H1 (cell line): ENCODE results near the gene CD247.

Experiments used
- CEBPB ChIP-seq: IDR thresholded peaks from 2 replicates; pipeline ENCODE4 v1.6.1; 2012; ENCODE audit warnings: low read depth, low read length
- CHD1 ChIP-seq: IDR thresholded peaks from 2 replicates; pipeline ENCODE4 v1.6.1; 2012; ENCODE audit warnings: low read depth, low read length, improper control_type of control experiment
- EZH2 ChIP-seq: fragments of 200-600 bp; sonication (generic); IDR thresholded peaks from 2 replicates; pipeline ENCODE4 v1.7.1; 2012; ENCODE audit warnings: low read depth, mild to moderate bottlenecking, moderate library complexity, low read length, inconsistent platforms; ENCODE audit not compliant: severe bottlenecking
- NRF1 ChIP-seq: IDR thresholded peaks from 2 replicates; pipeline ENCODE4 v1.6.1; 2011; ENCODE audit warnings: mild to moderate bottlenecking, low read depth, low read length, improper control_type of control experiment
- POLR2A ChIP-seq, 2 experiments: IDR thresholded peaks; 1 replicate in 1 of 2; 2 replicates in 1 of 2; pipeline ENCODE4 v1.6.1; 2011; ENCODE audit warnings: low read depth in 2 of 2, low read length in 2 of 2, mild to moderate bottlenecking in 2 of 2; ENCODE audit errors: control extremely low read depth in 1 of 2
- RFX5 ChIP-seq: IDR thresholded peaks from 2 replicates; pipeline ENCODE4 v1.6.1; 2011; ENCODE audit warnings: low read depth, low read length, improper control_type of control experiment, borderline replicate concordance
- RNF2 ChIP-seq: fragments of 200-900, 300-1000 bp; sonication (generic); IDR thresholded peaks from 2 replicates; pipeline ENCODE4 v1.7.1; 2016; ENCODE audit warnings: borderline replicate concordance, low read depth, mild to moderate bottlenecking, antibody characterized with exemption, low read length; ENCODE audit not compliant: poor library complexity, severe bottlenecking; ENCODE audit errors: missing control alignments
- TAF1 ChIP-seq: IDR thresholded peaks from 2 replicates; pipeline ENCODE4 v1.6.1; 2011; ENCODE audit warnings: mild to moderate bottlenecking, low read depth, low read length
- TAF7 ChIP-seq: optimal IDR thresholded peaks from 2 replicates; pipeline ENCODE3; 2011; ENCODE audit warnings: low read depth, mild to moderate bottlenecking, inconsistent platforms, low read length, moderate library complexity, borderline replicate concordance
- TBP ChIP-seq: IDR thresholded peaks from 2 replicates; pipeline ENCODE4 v1.6.1; 2011; ENCODE audit warnings: low read depth, low read length, improper control_type of control experiment
- TCF12 ChIP-seq: IDR thresholded peaks from 2 replicates; pipeline ENCODE4 v1.6.1; 2011; ENCODE audit warnings: low read depth, mild to moderate bottlenecking, low read length
- YY1 ChIP-seq: IDR thresholded peaks from 2 replicates; pipeline ENCODE4 v1.6.1; 2011; ENCODE audit warnings: low read depth, mild to moderate bottlenecking, low read length
- TF ChIP-seq, protein P1 (sequence below), 3 experiments: IDR thresholded peaks; 1 replicate in 2 of 3; 2 replicates in 1 of 3; pipeline versions ENCODE4 v1.5.1 to v1.6.1; 2011; ENCODE audit warnings: low read length in 3 of 3, mild to moderate bottlenecking in 3 of 3, inconsistent platforms in 2 of 3, low read depth in 1 of 3, moderate library complexity in 1 of 3; ENCODE audit not compliant: insufficient read depth in 1 of 3; ENCODE audit errors: control extremely low read depth in 1 of 3

DNA sequence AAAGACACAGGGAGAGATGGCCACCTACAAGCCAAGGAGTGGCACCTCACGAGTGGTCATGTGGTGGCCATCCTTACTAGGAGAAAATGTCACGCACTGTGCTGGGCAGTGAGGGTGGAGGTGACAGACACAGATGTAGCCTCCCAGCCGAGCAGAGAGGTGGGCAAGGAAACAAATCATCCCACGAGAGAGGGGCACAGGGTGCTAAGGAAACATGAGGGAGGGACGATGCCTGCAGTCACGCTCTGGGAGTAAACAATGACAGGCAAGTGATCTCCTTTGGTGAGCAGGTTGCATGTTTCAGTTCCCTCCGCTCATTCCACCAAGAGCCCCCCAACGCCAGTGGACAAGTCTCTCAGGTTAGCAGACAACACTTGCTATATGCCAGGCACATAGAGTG lies 65.8 kb downstream of the CD247 start:
- TF ChIP-seq TAF1 (no peak), POLR2A (IDR thresholded peaks at IDR 0.05; ENCODE audit: control extremely low read depth in 1 of 2, low read depth in 2 of 2, low read length in 2 of 2) (no peak), RFX5 (no peak), YY1 (no peak), TCF12 (no peak), RNF2 (no peak), CEBPB (no peak), TAF7 (no peak), TBP (no peak), CHD1 (no peak), NRF1 (no peak), EZH2 (no peak)
- TF ChIP-seq, protein P1, sequence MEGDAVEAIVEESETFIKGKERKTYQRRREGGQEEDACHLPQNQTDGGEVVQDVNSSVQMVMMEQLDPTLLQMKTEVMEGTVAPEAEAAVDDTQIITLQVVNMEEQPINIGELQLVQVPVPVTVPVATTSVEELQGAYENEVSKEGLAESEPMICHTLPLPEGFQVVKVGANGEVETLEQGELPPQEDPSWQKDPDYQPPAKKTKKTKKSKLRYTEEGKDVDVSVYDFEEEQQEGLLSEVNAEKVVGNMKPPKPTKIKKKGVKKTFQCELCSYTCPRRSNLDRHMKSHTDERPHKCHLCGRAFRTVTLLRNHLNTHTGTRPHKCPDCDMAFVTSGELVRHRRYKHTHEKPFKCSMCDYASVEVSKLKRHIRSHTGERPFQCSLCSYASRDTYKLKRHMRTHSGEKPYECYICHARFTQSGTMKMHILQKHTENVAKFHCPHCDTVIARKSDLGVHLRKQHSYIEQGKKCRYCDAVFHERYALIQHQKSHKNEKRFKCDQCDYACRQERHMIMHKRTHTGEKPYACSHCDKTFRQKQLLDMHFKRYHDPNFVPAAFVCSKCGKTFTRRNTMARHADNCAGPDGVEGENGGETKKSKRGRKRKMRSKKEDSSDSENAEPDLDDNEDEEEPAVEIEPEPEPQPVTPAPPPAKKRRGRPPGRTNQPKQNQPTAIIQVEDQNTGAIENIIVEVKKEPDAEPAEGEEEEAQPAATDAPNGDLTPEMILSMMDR (IDR thresholded peaks at IDR 0.05; ENCODE audit: control extremely low read depth in 1 of 3, insufficient read depth in 1 of 3, low read depth in 1 of 3, low read length in 3 of 3): no peak
